GM12878 (cell line): ENCODE results near the gene AK5. TPM values are rescaled to one million over a fixed set of nuclear protein-coding genes. Genes with fewer than 3 reads are reported as not detected.

ENCODE experiments used
- ATAC-seq: fragments of 200-7000 bp; cut with Tn5 transposase; 3 replicates; pipeline ENCODE4 v1.9.1; 2020; ENCODE audit warnings: mild to moderate bottlenecking, moderate library complexity
- BruUV-seq: library from RNA; stranded (reverse); fragments of 400-500 nt; replicated peaks from 2 replicates; lab custom pipeline; 2021; lab: Mats Ljungman, UMichigan
- CTCF ChIA-PET: fragments of 300-600 bp; sonication (Branson Sonifier 250); formaldehyde crosslinking; extraction: SDS; loops from one replicate; lab custom pipeline; 2021; ENCODE audit warnings: inconsistent platforms; lab: Yijun Ruan, JAX
- POLR2A ChIA-PET: fragments of 350-600 bp; formaldehyde crosslinking; extraction: SDS; loops from one replicate; lab custom pipeline; 2021; ENCODE audit warnings: inconsistent platforms; lab: Charles Lee
- RAD21 ChIA-PET: fragments of 300-600 bp; sonication (Branson Sonifier 250); formaldehyde crosslinking; loops from one replicate; lab custom pipeline; 2023; ENCODE audit warnings: antibody characterized with exemption; ENCODE audit not compliant: unreplicated experiment; lab: Charles Lee
- SMC1A ChIA-PET: fragments of 300-600 bp; sonication (Branson Sonifier 250); formaldehyde crosslinking; loops from one replicate; lab custom pipeline; 2023; ENCODE audit not compliant: unreplicated experiment, uncharacterized antibody; lab: Charles Lee
- DNase-seq: peaks from one replicate; pipeline ENCODE4 v3.0.0-alpha.2; 2011; ENCODE audit warnings: low read depth, low spot score
- FAIRE-seq: peaks from 3 replicates; lab custom pipeline; 2011; peaks lifted over from hg19 to GRCh38; lab: Jason Lieb, UNC
- H2AFZ ChIP-seq: 2 replicates; pipeline ENCODE4 v1.6.0; 2011; ENCODE audit warnings: low read depth, low read length, control low read depth; ENCODE audit not compliant: control insufficient read depth
- H3K27ac ChIP-seq: 2 replicates; pipeline ENCODE4 v1.5.1; 2011; ENCODE audit warnings: control low read depth; ENCODE audit not compliant: control insufficient read depth, insufficient read depth
- H3K27me3 ChIP-seq, 2 experiments: replicated peaks in 1 of 2; 2 replicates each; pipeline versions ENCODE4 v1.6.0 to v1.6.1; 2011; ENCODE audit warnings: low read length in 1 of 2; ENCODE audit not compliant: control insufficient read depth in 2 of 2, insufficient read depth in 2 of 2
- H3K36me3 ChIP-seq, 2 experiments: 2 replicates each; pipeline ENCODE4 v1.5.1; 2011; ENCODE audit warnings: low read length in 1 of 2; ENCODE audit not compliant: control insufficient read depth in 2 of 2, insufficient read depth in 2 of 2
- H3K4me1 ChIP-seq: 2 replicates; pipeline ENCODE4 v1.6.1; 2011; ENCODE audit warnings: mild to moderate bottlenecking, low read length, moderate library complexity, mixed read lengths; ENCODE audit not compliant: control insufficient read depth, insufficient read depth
- H3K4me2 ChIP-seq: 2 replicates; pipeline ENCODE4 v1.6.0; 2011; ENCODE audit warnings: control low read depth; ENCODE audit not compliant: control insufficient read depth, insufficient read depth
- H3K4me3 ChIP-seq: fragments of 200-600 bp; sonication (generic); 2 replicates; pipeline ENCODE4 v1.5.1; 2016
- H3K79me2 ChIP-seq: 2 replicates; pipeline ENCODE4 v1.6.0; 2011; ENCODE audit warnings: low read length; ENCODE audit not compliant: control insufficient read depth, insufficient read depth
- H3K9ac ChIP-seq: 2 replicates; pipeline ENCODE4 v1.8.0; 2011; ENCODE audit warnings: low read length, control low read depth, mixed read lengths; ENCODE audit not compliant: control insufficient read depth, insufficient read depth
- H3K9me3 ChIP-seq: replicated peaks from 3 replicates; pipeline ENCODE4 v1.5.1; 2011; ENCODE audit warnings: mild to moderate bottlenecking, low read length; ENCODE audit not compliant: control insufficient read depth, insufficient read depth
- H4K20me1 ChIP-seq: 2 replicates; pipeline ENCODE4 v1.6.0; 2011; ENCODE audit not compliant: control insufficient read depth, insufficient read depth
- ATF7 ChIP-seq: fragments of 450-650 bp; IDR thresholded peaks from 2 replicates; pipeline ENCODE4 v1.6.1; 2016; ENCODE audit warnings: low read depth, mild to moderate bottlenecking
- CHD2 ChIP-seq: IDR thresholded peaks from 2 replicates; pipeline ENCODE4 v1.6.1; 2011; ENCODE audit warnings: low read depth, low read length, improper control_type of control experiment, borderline replicate concordance
- EP300 ChIP-seq, 2 experiments: fragments of 150-350 bp in 1 of 2; IDR thresholded peaks; 2 replicates each; pipeline ENCODE4 v1.6.1; 2011 to 2012; ENCODE audit warnings: low read depth in 2 of 2, low read length in 2 of 2, borderline replicate concordance in 1 of 2, improper control_type of control experiment in 1 of 2, inconsistent platforms in 1 of 2; ENCODE audit not compliant: control insufficient read depth in 1 of 2
- FOXK2 ChIP-seq: fragments of 450-650 bp; IDR thresholded peaks from 2 replicates; pipeline ENCODE4 v1.6.1; 2017; ENCODE audit warnings: mild to moderate bottlenecking, moderate library complexity
- HDAC2 ChIP-seq: fragments of 200-600 bp; sonication (generic); IDR thresholded peaks from 2 replicates; pipeline ENCODE4 v1.6.1; 2017
- HDGF ChIP-seq: fragments of 450-650 bp; IDR thresholded peaks from 2 replicates; pipeline ENCODE4 v1.6.1; 2016; ENCODE audit warnings: antibody characterized with exemption
- PAX8 ChIP-seq: fragments of 450-650 bp; IDR thresholded peaks from 2 replicates; pipeline ENCODE4 v1.6.1; 2017; ENCODE audit warnings: mild to moderate bottlenecking, moderate library complexity
- PML ChIP-seq: IDR thresholded peaks from 2 replicates; pipeline ENCODE4 v1.6.1; 2012; ENCODE audit warnings: low read length, inconsistent platforms
- RCOR1 ChIP-seq: conservative IDR thresholded peaks from 2 replicates; pipeline ENCODE4 v1.6.1; 2012; ENCODE audit warnings: low read depth, low read length, improper control_type of control experiment
- RELA ChIP-seq: fragments of 450-650 bp; IDR thresholded peaks from 2 replicates; pipeline ENCODE4 v1.8.0; 2014; ENCODE audit warnings: borderline replicate concordance; ENCODE audit not compliant: partially characterized antibody
- SKIL ChIP-seq: fragments of 450-650 bp; IDR thresholded peaks from 2 replicates; pipeline ENCODE4 v1.6.1; 2017; ENCODE audit warnings: mild to moderate bottlenecking, low read depth, inconsistent platforms; ENCODE audit not compliant: poor library complexity, severe bottlenecking
- SREBF1 ChIP-seq: IDR thresholded peaks from 2 replicates; pipeline ENCODE4 v1.6.1; 2012; ENCODE audit warnings: mild to moderate bottlenecking, low read length
- SREBF2 ChIP-seq: IDR thresholded peaks from 2 replicates; pipeline ENCODE4 v1.6.1; 2012; ENCODE audit warnings: mild to moderate bottlenecking, low read length
- STAT3 ChIP-seq: IDR thresholded peaks from 2 replicates; pipeline ENCODE4 v1.6.1; 2011; ENCODE audit warnings: low read depth, low read length, improper control_type of control experiment
- YY1 ChIP-seq: IDR thresholded peaks from 2 replicates; pipeline ENCODE4 v1.6.1; 2011; ENCODE audit warnings: low read depth, mild to moderate bottlenecking, low read length
- WGBS: methylation state at CpG from one replicate; pipeline ENCODE4 v1.1.6; 2016; ENCODE audit warnings: low lambda C conversion rate; ENCODE audit not compliant: insufficient replicate concordance, insufficient coverage; ENCODE audit errors: missing lambda C conversion rate; 5-methylcytosine and 5-hydroxymethylcytosine counted together
- in situ Hi-C: fragments of 300-500 bp; cut with MboI; formaldehyde crosslinking; loops from 9 replicates; pipeline ENCODE4 v1.14.3; 2018; ENCODE audit warnings: mixed read lengths
- intact Hi-C: fragments of 100-400 bp; cut with micrococcal nuclease; formaldehyde crosslinking; loops from one replicate; pipeline ENCODE4 v1.14.2; 2022; ENCODE audit not compliant: unreplicated experiment
- polyA plus RNA-seq, 11 experiments: library from polyadenylated mRNA; depleted of rRNA in 4 of 11; unstranded in 6 of 11; stranded (reverse) in 5 of 11; fragments of >200 nt; fragmentation: Nextera tagmentation in 4 of 11; fragmentation: Illumina TruSeq in 1 of 11; extraction: Ambion mirVana in 4 of 11; extraction: Trizol in 1 of 11; gene quantifications; 1 replicate in 1 of 11; 2 replicates in 10 of 11; pipeline versions ENCODE4 v1.2.1 to v1.2.3, GENCODE V29; 2011 to 2016; ENCODE audit warnings: inconsistent platforms in 2 of 11, missing spikeins in 2 of 11, low read depth in 1 of 11
- total RNA-seq, 4 experiments: library from RNA; depleted of rRNA in 3 of 4; stranded (reverse); fragments of >200 nt in 3 of 4; fragmentation: Illumina TruSeq in 1 of 4; extraction: Trizol in 1 of 4; gene quantifications; 2 replicates each; pipeline versions ENCODE4 v1.2.1 to v1.2.3, GENCODE V29; 2013 to 2021
- TF ChIP-seq, protein P1 (sequence below): fragments of 450-650 bp; formaldehyde crosslinking; IDR thresholded peaks from 2 replicates; pipeline ENCODE4 v1.5.0; 2022; ENCODE audit warnings: mild to moderate bottlenecking, missing genetic modification characterization
- TF ChIP-seq, protein P2 (sequence below): fragments of 150-350 bp; IDR thresholded peaks from 2 replicates; pipeline ENCODE4 v1.6.1; 2014; ENCODE audit warnings: mild to moderate bottlenecking, low read depth, low read length
- TF ChIP-seq, protein P3 (sequence below): IDR thresholded peaks from 2 replicates; pipeline ENCODE4 v1.6.1; 2011; ENCODE audit warnings: low read depth, mild to moderate bottlenecking, low read length, moderate library complexity, borderline replicate concordance; ENCODE audit errors: extremely low read depth

The AK5 gene
- total and polyA plus RNA-seq, 10 of the 15 experiments (the other 5 are each of a cell fraction or from before 2014, with no cell fraction given) = 0.08 to 0.33 TPM; not detected in 8

DNA sequence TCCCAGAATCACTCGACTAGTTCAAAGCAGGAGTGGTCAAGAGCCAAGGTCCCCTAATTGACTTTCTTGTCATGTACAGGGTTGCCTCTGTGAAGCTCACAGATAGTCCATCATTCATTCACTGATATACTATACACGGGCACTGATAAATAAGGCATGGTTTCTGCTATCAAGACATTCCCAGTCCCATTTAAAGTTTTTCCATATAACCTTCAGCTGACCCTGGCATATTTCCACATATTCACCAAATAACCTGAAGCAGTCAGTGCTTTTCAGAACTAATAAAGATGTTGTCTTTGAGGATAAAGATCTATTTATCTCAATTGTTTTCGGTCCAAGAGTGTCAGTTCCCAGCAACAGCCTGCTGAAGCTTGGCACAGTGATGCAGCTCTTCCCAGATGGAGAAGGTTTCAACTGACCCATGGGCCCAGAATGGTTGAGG lies 227.3 kb downstream of the AK5 start (continued):
- TF ChIP-seq, protein P1, sequence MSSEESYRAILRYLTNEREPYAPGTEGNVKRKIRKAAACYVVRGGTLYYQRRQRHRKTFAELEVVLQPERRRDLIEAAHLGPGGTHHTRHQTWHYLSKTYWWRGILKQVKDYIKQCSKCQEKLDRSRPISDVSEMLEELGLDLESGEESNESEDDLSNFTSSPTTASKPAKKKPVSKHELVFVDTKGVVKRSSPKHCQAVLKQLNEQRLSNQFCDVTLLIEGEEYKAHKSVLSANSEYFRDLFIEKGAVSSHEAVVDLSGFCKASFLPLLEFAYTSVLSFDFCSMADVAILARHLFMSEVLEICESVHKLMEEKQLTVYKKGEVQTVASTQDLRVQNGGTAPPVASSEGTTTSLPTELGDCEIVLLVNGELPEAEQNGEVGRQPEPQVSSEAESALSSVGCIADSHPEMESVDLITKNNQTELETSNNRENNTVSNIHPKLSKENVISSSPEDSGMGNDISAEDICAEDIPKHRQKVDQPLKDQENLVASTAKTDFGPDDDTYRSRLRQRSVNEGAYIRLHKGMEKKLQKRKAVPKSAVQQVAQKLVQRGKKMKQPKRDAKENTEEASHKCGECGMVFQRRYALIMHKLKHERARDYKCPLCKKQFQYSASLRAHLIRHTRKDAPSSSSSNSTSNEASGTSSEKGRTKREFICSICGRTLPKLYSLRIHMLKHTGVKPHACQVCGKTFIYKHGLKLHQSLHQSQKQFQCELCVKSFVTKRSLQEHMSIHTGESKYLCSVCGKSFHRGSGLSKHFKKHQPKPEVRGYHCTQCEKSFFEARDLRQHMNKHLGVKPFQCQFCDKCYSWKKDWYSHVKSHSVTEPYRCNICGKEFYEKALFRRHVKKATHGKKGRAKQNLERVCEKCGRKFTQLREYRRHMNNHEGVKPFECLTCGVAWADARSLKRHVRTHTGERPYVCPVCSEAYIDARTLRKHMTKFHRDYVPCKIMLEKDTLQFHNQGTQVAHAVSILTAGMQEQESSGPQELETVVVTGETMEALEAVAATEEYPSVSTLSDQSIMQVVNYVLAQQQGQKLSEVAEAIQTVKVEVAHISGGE (CRISPR knock-in tag) = no peak
- TF ChIP-seq PML (no peak), CHD2 (no peak), ATF7 (no peak), RCOR1 (no peak), SREBF1 (no peak), HDAC2 (no peak)
- TF ChIP-seq, protein P2, sequence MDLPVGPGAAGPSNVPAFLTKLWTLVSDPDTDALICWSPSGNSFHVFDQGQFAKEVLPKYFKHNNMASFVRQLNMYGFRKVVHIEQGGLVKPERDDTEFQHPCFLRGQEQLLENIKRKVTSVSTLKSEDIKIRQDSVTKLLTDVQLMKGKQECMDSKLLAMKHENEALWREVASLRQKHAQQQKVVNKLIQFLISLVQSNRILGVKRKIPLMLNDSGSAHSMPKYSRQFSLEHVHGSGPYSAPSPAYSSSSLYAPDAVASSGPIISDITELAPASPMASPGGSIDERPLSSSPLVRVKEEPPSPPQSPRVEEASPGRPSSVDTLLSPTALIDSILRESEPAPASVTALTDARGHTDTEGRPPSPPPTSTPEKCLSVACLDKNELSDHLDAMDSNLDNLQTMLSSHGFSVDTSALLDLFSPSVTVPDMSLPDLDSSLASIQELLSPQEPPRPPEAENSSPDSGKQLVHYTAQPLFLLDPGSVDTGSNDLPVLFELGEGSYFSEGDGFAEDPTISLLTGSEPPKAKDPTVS = no peak
- TF ChIP-seq, all 136 proteins: peak for 0

DNA sequence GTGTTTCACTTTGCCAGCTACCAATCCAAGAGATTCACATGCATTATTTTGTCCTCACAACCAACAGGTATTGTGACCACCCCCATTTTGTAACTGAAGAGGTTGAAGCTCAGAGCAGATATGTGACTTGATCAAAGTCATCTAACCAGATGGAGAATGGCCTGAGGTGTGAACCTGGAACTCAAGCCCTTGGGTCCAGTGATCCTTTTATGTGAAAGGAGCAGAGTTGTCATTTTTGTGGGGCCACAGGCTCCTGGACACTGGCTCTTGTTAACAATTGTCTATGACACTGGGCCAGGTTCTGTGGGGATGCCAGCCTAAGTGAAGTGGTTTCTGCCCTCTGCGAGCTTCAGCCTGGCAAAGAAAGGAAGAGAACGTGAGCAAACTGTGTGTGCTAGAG lies 228.1 kb downstream of the AK5 start:
- no peaks in the 10 kb centered on the region for H3K27me3 ChIP-seq
- ChIA-PET POLR2A (no interaction called here), CTCF (interaction anchor here (1.0 to 1.6 kb wide), 2 partner anchors 20 to 22 kb away, joined by 4 read pairs; no protein-coding TSS in a partner anchor), RAD21 (no interaction called here), SMC1A (no interaction called here)
- no peaks in the 10 kb centered on the region for H3K36me3 ChIP-seq
- H2AFZ ChIP-seq = no peak overlapping the region
- H3K4me3 ChIP-seq = no peak overlapping the region
- intact Hi-C loops = no loop called here
- H3K27ac ChIP-seq = no peak overlapping the region
- in situ Hi-C loops = no loop called here
- BruUV-seq = no TSS peak
- H4K20me1 ChIP-seq = no peaks in the 10 kb centered on the region
- WGBS = 57% methylated on average over 2 of the region's 2 CpGs
- no peak overlapping the region for H3K4me2 ChIP-seq
- no peaks in the 10 kb centered on the region for H3K9me3 ChIP-seq
- no peak overlapping the region for H3K9ac ChIP-seq
- H3K4me1 ChIP-seq = no peaks in the 10 kb centered on the region
- DNase-seq (no peak), FAIRE-seq (no peak), ATAC-seq (no peak)
- H3K79me2 ChIP-seq = no peaks in the 10 kb centered on the region
- TF ChIP-seq FOXK2 = no peak
- no peak for TF ChIP-seq EP300 (IDR thresholded peaks at IDR 0.05; ENCODE audit: borderline replicate concordance in 1 of 2, control insufficient read depth in 1 of 2, low read depth in 2 of 2, low read length in 2 of 2)
- no peak for TF ChIP-seq HDGF
- TF ChIP-seq, protein P3, sequence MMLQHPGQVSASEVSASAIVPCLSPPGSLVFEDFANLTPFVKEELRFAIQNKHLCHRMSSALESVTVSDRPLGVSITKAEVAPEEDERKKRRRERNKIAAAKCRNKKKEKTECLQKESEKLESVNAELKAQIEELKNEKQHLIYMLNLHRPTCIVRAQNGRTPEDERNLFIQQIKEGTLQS = no peak
- no peak for TF ChIP-seq YY1
- no peak for TF ChIP-seq RELA
- TF ChIP-seq SREBF2 = no peak
- TF ChIP-seq SKIL = no peak
- no peak for TF ChIP-seq STAT3
- TF ChIP-seq PAX8 = no peak
